NCI-H146 treated with DMSO at 0.1 percent for 48 hours (cell line): Measurements from ENCODE around the gene NIPA2.

Experiments used
- DNase-seq: peaks from one replicate; lab custom pipeline; 2025; ENCODE audit not compliant: unreplicated experiment; lab: John Stamatoyannopoulos, UW

NIPA2 gene

DNA sequence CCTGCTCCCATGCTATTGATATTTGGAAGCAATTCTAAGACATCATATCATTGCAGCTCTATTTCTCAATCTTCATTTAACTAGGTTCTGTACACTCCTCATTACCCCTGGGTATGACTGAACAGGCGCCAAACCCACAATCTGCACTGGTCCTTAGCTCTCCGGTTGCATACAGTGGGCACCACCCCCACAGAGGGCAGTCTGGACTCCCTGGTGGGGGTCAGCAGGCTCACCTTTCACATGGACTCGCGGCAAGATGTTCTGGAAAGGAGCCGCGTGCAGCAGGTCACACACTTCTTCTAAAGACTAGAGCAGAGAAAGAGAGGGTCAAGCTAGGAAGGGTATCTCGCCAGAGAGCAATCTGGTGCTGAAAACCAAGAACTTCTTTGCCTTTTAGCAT is 36.5 kb downstream of the NIPA2 start:
- no peak for DNase-seq

DNA sequence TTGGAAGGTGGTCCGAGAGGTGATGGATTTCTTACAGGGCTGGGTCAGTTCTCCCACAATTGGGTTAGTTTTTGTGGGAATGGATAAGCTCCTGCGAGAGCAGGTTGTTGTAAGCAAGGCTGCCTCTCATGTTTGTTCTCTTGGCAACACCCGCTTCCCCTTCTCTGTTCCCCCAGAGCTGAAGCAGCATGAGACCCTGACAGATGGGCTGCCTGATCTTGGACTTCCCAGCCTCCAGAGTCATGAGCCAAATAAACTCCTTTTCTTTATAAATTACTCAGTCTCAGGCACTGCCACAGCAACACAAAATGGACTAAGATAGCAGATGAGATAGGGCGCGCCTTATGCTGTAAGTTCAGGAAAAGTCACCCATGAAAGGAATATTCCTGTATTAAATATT is 38.7 kb downstream of the NIPA2 start:
- no peak for DNase-seq

DNA sequence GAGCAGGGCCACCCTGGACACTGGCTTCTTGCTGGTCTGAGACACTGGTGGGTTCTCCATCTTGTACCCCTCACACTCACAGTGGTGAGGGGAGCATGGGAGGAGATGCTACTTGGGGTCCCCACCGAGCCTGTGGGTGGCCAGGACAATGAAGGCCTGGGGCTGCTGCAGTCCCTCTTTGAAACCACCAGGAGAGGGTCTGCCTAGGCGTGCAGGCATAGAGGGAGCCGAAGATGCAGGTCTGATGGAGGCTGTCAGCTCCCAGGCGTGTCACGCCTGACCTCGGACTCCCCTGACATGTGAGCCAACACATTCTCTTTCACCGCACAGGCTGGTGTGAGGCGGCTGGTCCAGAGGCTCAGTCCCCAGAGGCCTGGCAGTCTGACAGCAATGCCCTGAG is 39.1 kb downstream of the NIPA2 start:
- DNase-seq = no peak

DNA sequence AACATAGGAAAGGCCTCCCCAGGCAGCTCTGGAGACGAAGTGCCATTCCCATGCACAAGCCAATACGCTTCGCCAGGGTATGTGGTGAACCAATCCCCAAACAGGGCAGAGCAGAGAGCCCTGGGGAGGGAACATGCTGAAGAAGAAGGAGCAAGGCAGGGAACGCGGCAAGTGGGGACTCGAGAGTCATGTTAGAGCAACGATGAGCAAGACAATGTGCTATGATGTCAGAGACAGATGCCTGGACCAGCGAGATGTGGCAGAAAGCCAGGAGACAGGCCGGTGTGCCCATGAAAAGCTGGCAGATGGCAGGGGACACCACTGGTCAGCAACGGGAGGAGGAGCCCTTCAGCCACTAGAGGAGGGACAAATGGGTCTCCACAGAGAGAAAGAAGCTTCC is 39.6 kb downstream of the NIPA2 start:
- no peak for DNase-seq

DNA sequence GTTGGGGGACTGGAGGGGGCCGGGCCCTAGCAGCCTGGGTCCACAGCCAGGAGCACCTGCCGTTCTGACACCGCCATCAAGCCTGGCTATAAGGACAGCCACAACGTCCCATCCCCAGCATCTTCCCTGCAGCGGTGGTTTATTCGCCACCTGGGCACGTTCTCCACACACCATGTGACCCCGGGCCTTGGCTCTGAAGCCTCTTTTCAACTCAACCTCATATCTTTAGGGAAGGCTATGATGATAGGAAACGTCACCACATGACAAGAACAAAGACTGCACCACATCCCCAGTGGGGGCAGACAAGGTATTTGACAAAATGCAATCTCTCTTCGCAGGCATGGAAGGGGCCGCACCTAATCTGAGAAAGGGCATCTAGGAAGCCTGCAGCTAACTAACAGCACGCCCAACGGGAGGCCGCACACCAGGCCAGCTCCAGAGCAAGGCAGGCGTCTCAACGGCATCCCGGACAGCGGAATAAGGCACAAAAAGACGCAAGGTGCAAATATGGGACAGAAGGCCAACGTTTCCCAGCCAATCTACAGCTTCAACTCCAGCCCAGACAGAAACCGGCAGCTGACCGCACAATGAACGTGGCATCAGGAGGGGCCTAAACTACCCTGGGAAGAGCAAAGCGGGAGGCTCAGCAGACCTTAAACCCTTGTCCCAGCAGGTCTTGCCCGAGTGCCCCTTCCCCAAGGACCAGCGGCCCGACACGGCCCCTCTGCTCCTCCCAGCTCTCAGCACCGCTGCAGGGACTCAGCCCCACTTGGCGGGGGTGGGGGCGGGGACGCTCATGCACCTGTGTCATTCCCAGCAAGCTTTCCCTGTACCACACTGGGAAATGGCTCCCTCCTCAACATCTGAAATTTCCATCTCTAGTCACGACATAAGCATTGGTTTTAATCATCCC is 41.9 kb downstream of the NIPA2 start:
- no peak for DNase-seq

DNA sequence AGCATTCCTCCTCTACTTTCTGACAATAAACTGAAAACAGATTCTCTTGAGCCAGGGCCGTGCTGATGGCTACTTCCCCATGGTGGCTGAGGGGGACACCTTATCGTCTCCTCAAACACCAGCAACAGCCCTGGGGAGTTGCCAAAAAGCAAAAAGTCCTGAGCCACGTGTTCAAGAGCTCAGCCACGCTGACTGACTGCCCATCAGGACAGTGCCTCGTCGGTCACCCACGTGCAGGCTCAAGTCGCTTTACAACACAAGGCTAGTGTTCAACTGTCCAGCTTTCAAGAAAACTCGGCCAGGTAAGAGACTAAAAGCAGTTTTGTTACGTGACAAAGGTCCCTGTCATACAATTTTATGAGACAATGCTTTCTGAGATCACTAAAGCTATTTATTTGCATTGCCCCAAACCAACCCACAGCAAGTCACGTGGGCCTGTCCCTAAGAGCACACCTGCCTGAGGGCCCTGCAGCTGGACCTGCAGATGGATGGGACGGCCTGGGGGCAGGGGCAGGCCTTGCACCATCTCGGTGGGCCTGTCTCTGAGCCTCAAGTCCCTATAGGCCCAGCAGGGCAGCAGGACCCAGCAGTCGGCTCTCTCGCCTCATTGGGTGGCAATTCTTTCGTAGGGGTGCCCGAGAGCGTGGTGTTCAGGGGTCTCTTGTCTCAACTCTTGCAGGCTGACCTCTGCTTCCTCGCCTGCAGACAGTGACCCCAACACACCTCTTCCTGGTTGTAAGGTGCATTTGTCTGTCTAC is 42.7 kb downstream of the NIPA2 start:
- DNase-seq = no peak

DNA sequence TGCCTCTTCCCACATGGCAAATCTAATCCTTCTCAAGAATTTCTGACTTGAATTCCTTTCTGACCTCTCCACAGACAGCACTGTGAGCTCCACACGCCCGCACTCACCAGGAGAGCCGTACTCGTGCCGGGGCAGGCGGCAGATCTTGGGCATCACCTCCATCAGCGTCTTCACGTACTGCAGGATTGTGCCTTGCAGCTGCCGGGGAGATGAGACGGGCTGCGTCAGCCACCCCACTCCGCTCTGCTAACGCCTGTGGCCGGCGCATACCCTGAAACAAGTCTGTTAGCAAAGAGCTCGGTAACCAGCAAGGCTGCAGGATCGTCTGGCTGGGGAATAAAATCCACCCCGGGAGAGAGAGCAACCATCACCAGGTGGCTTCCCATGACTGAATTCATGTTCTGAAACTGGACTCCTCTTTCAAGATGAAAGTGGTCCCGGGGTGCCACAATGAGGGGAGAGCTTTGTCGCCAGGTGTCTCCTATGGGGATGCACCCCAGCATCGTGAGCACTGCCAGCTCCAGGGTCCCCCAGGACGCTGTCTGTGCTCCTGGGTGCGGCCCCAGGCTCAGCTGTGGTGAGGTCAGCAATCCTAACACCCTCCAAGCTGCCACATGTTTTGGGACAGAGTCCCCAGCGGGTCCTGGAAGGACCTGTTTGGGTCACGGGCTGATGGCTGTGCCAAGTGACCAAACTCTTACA is 43.4 kb downstream of the NIPA2 start:
- DNase-seq = no peak

DNA sequence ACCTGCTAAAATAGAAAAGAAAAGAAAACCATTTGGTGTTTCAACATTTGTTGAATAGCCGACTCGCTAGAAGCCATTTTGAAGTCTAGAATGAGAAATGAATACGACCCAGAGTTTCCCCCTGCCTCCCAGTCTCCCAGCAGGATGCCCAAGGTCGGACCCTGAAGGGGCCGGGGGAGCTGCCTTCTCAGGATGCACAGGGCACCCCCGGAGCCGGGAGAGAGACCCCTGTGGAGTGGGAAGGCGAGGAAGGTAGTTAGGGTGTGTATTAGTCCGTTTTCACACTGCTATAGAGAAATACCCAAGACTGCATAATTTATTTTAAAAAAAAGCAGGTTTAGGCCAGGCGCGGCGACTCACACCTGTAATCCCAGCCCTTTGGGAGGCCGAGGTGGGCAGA is 44.7 kb downstream of the NIPA2 start:
- DNase-seq = no peak

DNA sequence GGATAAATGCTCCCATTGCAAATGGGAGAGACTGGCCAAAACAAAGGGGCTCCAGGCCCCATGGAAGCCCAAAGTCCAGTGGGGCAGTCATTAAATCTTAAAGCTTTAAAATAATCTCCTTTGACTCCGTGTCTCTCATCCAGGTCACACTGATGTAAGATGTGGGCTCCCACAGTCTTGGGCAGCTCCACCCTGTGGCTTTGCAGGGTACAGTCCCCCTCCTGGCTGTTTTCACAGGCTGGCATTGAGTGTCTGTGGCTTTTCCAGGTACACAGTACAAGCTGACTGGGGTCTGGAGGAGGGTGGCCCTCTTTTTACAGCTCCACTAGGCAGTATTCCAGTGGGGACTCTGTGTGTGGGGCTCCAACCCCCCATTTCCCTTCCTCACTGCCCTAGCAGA is 45.9 kb downstream of the NIPA2 start:
- DNase-seq = no peak

DNA sequence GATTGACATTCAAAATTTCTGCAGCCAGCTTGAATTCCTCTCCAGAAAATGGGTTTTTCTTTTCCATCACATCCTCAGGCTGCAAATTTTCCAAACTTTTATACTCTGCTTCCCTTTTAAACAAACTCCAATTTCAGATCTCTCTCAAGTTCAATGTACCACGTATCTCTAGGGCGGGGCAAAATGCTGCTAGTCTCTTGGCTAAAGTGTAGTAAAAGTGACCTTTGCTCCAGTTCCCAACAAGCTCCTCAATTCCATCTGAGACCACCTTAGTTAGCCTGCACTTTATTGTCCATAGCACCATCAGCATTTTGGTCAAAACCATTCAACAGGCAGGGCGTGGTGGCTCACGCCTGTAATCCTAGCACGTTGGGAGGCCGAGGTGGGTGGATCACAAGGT is 46.7 kb downstream of the NIPA2 start:
- DNase-seq = no peak

DNA sequence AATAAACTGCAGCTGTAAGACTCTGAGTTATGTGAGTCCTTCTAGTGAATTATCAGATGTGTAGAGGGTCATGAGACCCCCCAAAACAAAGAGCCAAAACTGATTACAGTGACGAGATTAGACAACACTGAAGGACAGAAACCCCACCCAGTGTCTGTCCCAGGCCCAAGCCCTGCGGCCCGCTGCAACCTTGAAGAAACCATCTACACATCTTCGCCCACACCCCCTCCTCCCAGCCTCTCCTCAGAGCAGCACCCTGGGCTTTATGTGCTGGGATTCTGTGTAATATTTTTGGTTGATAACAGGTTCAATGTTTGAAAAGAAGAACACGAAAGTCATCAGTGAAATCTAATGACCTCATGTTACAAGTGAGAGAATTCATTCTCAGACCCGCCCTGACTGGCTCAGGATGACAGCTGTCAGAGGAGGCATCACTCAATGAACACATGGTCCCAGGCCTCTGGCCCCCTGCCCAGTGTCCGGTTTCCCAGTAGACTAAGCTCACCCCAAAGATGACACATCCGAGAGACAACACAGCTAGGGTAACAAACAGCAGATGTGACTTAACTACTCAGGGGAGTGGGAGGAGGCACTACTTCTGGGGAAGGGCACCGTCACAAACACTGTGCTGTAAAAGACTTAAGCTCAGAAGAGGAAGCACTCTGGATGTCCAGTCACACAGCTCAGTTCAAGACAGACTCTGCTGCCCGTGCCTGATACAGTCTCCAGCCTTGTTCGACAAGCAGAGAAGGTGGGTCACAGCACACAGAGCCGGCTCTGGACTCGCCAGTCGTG is 48.9 kb downstream of the NIPA2 start:
- no peak for DNase-seq

DNA sequence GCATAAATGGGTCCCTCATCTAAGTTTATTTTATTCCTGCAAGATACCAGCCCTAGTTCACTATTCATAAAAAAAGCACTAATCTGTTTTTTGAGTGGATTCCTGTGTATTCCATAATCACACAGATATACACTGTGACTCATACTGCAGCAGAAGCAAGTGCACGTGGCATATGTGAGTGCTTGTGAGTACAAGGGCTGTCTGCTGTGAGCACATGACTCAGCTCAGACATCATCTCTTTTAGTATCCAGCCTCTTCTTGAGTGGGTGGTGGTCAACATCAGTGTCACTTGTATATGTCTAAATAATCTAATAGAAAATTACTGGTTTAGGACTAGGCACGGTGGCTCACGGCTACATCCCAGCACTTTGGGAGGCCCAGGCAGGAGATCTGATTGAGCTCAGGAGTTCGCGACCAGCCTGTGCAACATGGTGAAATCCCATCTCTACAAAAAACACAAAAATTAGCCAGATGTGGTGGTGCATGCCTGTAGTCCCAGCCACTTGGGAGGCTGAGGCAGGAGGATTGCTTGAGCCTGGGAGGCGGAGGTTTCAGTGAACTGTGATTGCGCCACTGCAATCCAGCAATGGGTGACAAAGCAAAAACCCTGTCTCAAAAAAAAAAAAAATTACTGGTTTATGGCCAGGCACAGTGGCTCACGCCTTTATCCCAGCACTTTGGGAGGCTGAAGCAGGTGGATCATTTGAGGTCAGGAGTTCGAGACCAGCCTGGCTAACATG is 49.8 kb downstream of the NIPA2 start:
- DNase-seq = no peak

DNA sequence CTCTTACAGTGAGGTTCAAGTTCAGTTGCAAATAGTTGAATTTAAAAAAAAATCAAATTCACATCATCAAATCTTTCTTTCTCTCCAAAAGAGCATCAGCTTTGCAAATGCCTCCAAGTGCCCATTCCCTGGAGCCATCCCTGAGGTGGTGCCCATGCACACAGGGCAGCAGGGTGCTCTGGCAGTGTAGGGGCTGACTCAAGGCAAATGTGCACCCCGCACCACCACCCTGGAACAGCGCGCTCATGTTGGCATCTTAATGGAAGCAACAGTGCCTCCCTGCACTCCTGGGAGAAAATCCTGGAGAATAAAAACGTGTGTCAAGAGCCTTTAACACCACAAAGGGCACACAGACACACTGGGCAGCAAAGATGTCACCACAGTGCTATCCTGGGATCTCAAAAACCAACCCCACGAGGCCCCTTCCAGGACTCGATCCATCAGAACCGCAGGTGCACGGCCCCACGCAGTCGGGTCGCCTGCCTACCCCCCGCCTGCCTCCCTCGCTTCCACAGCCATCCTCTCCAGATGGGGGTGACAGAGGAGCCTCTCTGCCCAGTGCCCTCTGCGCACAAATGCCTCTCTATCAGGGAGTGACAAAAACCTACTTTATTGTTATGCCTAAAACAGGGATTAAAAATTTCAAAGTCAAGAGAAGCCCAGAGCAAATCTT is 50.8 kb downstream of the NIPA2 start:
- DNase-seq = no peak

DNA sequence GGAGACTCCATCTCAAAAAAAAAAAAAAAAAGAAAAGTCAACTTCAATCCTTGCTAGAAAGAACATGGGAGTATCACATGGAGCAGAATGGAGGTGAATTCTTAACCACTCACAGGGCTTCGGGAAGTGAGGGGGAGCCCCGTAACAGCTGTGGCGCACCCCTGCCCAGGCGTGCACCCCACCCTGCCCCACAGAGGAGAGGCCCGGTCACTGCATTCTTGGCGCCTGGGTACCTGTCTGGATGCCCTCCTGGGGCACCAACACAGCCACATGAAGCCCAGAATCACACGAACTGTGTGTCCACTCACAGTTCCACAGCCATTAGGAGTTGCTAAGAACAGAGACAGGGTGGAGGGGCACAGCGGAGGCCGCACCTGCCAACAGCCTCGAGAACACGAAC is 51.8 kb downstream of the NIPA2 start:
- no peak for DNase-seq

DNA sequence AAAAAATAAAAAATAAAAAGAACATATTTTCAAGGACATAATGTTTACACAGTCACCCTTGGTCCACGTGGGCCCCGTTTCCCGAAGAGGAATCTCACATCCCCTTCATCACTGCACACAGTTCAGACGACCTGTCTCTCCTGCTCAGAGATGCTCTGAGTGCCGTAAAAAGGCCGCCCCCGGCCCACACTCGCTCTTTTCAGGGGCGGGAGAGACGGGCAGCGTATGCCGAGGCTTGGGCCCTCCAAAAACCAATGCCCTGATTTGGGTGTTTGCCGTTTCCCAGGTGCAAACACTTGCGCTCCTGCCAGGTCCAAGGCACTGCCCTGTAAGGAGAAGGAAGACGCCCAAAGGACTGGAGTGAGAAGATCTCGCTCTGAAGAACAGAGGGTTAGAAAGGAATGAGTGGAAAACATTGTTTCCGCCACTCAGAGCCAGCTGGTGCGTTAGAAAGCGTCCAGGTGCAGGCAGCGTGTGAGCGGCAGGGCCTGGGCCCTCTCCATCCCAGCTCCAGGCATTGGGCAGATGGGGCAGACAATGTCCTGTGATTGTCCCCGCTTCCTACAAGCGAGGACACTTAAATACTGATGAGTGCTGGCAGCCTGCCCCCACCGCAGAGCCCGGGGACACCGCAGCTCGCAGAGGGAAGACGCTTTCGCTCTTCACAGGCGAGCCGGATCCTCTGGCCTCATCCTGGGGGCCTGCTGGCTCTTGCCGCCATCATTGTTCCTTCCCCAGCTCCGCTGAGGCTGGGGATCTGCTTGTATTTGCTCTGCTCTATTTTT is 53.2 kb downstream of the NIPA2 start:
- DNase-seq = no peak

DNA sequence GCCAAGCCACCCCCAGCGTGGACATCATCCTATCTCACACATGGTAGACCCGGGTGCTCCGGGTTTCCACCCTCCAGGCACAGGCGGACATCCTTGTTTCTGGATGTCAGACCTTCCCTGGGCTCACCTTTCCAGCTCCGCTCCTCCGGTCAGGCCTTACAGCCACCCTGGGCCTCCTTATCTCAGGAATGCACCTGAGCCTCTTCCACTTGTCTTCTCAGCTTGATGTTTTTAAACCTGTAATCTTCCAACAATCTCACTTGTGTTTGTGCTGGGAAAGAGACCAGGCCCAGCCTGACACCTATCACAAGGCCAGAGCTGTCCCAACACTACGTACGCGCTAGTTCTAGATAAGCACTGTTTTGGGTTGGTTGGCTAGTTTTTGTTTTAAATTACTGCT is 53.9 kb downstream of the NIPA2 start:
- DNase-seq = no peak

DNA sequence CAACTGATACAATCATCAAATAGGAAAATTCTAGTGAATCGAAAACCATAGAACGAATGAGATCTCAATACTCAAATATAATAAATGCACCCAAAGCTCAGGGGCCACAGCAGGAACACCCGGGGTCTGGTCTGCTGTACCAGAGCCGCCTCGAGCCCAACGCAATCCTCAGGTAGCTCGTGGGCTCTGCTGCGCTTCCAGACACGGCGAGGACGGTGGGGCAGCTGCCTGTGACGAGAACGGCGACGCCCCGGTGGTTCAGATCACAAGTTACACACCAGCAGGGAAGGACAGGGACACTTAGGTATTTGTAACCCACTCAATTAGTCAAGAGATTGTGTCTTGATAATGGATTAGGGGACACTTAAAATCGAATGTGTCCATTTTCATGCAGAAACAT is 54.6 kb downstream of the NIPA2 start:
- no peak for DNase-seq

DNA sequence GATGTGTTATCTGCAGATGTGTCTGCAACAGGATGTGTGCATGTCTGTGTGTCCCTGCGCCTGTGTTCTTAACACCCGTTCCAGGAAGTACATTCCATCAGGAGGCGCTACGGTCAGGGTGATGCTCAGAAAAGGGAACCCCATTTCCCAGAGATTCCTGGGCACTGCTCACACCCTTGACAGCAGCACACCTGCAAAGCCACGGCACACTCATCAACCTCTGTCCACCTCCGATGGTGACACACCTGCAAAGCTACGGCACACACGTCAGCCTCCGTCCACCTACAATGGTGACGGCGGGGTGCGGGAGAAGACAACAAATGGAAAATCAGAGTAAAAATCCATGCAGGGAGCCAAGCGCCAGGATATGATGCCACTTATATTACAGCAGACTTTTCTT is 55.4 kb downstream of the NIPA2 start:
- no peak for DNase-seq
